ENCODE measurements around the gene MESP1.

GRCh38 chr15:89707577-89707976, 43.5 kb downstream of the MESP1 start:
- no peak for TF ChIP-seq POLR2AphosphoS5 (IDR thresholded peaks at IDR 0.05; ENCODE audit: borderline replicate concordance, low read depth, low read length)
- no peak for TF ChIP-seq EZH2 (IDR thresholded peaks at IDR 0.05)
- no peak for TF ChIP-seq FOXP2 (optimal IDR thresholded peaks at IDR 0.05; ENCODE audit: control extremely low read depth, extremely low read length, insufficient read depth)
